ENCODE results near the gene RUBCNL. TPM values are rescaled to one million over a fixed set of nuclear protein-coding genes. Genes with fewer than 3 reads are reported as not detected.

Gene RUBCNL
- total RNA-seq, 2 donors from 2014 or later: 25.6 to 29.1 TPM

- no peak for TF ChIP-seq CTCF (IDR thresholded peaks at IDR 0.05)
- no peaks in the 10 kb centered on the region for H3K36me3 ChIP-seq
Measured at GRCh38 chr13:46315036-46315435, 72.0 kb downstream of the RUBCNL start.

GRCh38 chr13:46314587-46314986 lies 72.5 kb downstream of the RUBCNL start:
- no peak for DNase-seq
- H3K9ac ChIP-seq (ENCODE audit: low read depth in 2 of 2, low read length in 2 of 2): no peak overlapping the region
- TF ChIP-seq CTCF (IDR thresholded peaks at IDR 0.05): no peak
- H3K9me3 ChIP-seq: no peaks in the 10 kb centered on the region
- H3K4me3 ChIP-seq: no peak overlapping the region
- no peaks in the 10 kb centered on the region for H3K4me1 ChIP-seq
- H3K27me3 ChIP-seq: no peaks in the 10 kb centered on the region
- H3K36me3 ChIP-seq: no peaks in the 10 kb centered on the region
- intact Hi-C loops (cut with DNase I): no loop called here
- H3K27ac ChIP-seq: no peak overlapping the region

More at GRCh38 chr13:46315036-46315435, 72.0 kb downstream of the RUBCNL start:
- Histone ChIP-seq H3K27ac (no peak overlapping the region), H3K27me3 (no peaks in the 10 kb centered on the region), H3K9ac (ENCODE audit: low read depth in 2 of 2, low read length in 2 of 2) (no peak overlapping the region), H3K4me1 (no peaks in the 10 kb centered on the region), H3K4me3 (no peak overlapping the region), H3K9me3 (no peaks in the 10 kb centered on the region)
- intact Hi-C loops (cut with DNase I): no loop called here
- DNase-seq: no peak

GRCh38 chr13:46313432-46314257 lies 73.4 kb downstream of the RUBCNL start:
- H3K27me3 ChIP-seq: no peaks in the 10 kb centered on the region
- DNase-seq: no peak
- H3K4me1 ChIP-seq: no peaks in the 10 kb centered on the region
- no peak overlapping the region for H3K27ac ChIP-seq
- H3K9ac ChIP-seq (ENCODE audit: low read depth in 2 of 2, low read length in 2 of 2): no peak overlapping the region
- H3K36me3 ChIP-seq: no peaks in the 10 kb centered on the region
- TF ChIP-seq CTCF (IDR thresholded peaks at IDR 0.05): no peak
- no peaks in the 10 kb centered on the region for H3K9me3 ChIP-seq
- intact Hi-C loops (cut with DNase I): no loop called here
- no peak overlapping the region for H3K4me3 ChIP-seq

GRCh38 chr13:46313024-46313423 lies 74.0 kb downstream of the RUBCNL start:
- H3K9ac ChIP-seq (ENCODE audit: low read depth in 2 of 2, low read length in 2 of 2): no peak overlapping the region
- H3K9me3 ChIP-seq: no peaks in the 10 kb centered on the region
- H3K27me3 ChIP-seq: no peaks in the 10 kb centered on the region
- H3K36me3 ChIP-seq: no peaks in the 10 kb centered on the region
- H3K4me3 ChIP-seq: no peak overlapping the region
- no peak for DNase-seq
- H3K27ac ChIP-seq: no peak overlapping the region
- H3K4me1 ChIP-seq: no peaks in the 10 kb centered on the region
- TF ChIP-seq CTCF (IDR thresholded peaks at IDR 0.05): no peak
- intact Hi-C loops (cut with DNase I): no loop called here

- intact Hi-C loops (cut with DNase I): no loop called here
- H3K9me3 ChIP-seq: no peaks in the 10 kb centered on the region
Measured at GRCh38 chr13:46311217-46311616, 75.8 kb downstream of the RUBCNL start.

More at GRCh38 chr13:46311217-46311616, 75.8 kb downstream of the RUBCNL start:
- no peak overlapping the region for H3K27ac ChIP-seq
- no peaks in the 10 kb centered on the region for H3K36me3 ChIP-seq
- H3K4me1 ChIP-seq: no peaks in the 10 kb centered on the region
- no peak overlapping the region for H3K9ac ChIP-seq (ENCODE audit: low read depth in 2 of 2, low read length in 2 of 2)
- DNase-seq: no peak
- H3K4me3 ChIP-seq: no peak overlapping the region
- no peak for TF ChIP-seq CTCF (IDR thresholded peaks at IDR 0.05)
- H3K27me3 ChIP-seq: no peaks in the 10 kb centered on the region
